K562 (cell line): ENCODE measurements around the gene DIAPH1. TPM values are rescaled to one million over a fixed set of nuclear protein-coding genes. Genes with fewer than 3 reads are reported as not detected.

Experiments
- CTBP1 ChIP-seq: fragments of 450-650 bp; IDR thresholded peaks from 2 replicates; pipeline ENCODE4 v1.6.1; 2016; ENCODE audit warnings: borderline replicate concordance
- NRF1 ChIP-seq, 2 experiments: fragments of 450-650 bp; IDR thresholded peaks in 1 of 2; conservative IDR thresholded peaks in 1 of 2; 2 replicates each; pipeline ENCODE4 v1.6.1; 2014; ENCODE audit warnings: mild to moderate bottlenecking in 2 of 2
- SAP30 ChIP-seq: fragments of 200-600 bp; sonication (generic); IDR thresholded peaks from 2 replicates; pipeline ENCODE4 v1.6.1; 2012; ENCODE audit warnings: borderline replicate concordance, low read depth, mild to moderate bottlenecking, moderate library complexity, low read length, control low read depth, inconsistent platforms; ENCODE audit not compliant: insufficient read depth, poor library complexity, severe bottlenecking
- TEAD4 ChIP-seq, 2 experiments: sonication (generic) in 1 of 2; formaldehyde crosslinking in 1 of 2; IDR thresholded peaks; 2 replicates each; pipeline versions ENCODE4 v1.6.1 to v1.8.0; 2012 to 2022; ENCODE audit warnings: borderline replicate concordance in 1 of 2, inconsistent platforms in 1 of 2, low read length in 1 of 2, mild to moderate bottlenecking in 1 of 2, missing genetic modification reagents in 1 of 2
- TRIM24 ChIP-seq, 2 experiments: fragments of 450-650 bp; IDR thresholded peaks; 2 replicates each; pipeline ENCODE4 v1.6.1; 2016
- ZNF174 ChIP-seq: fragments of 250-450 bp; sonication (Bioruptor Pico); IDR thresholded peaks from 2 replicates; pipeline ENCODE4 v1.4.0; 2020; ENCODE audit warnings: mild to moderate bottlenecking
- polyA plus RNA-seq, 8 experiments: library from polyadenylated mRNA; depleted of rRNA in 4 of 8; stranded (reverse) in 5 of 8; unstranded in 3 of 8; fragments of >200 nt; fragmentation: Nextera tagmentation in 2 of 8; fragmentation: Illumina TruSeq in 1 of 8; extraction: Ambion mirVana in 2 of 8; extraction: Trizol in 1 of 8; gene quantifications; 2 replicates each; pipeline versions ENCODE4 v1.2.1 to v1.2.3, GENCODE V29; 2011 to 2014; ENCODE audit warnings: inconsistent platforms in 1 of 8, missing spikeins in 1 of 8
- total RNA-seq, 7 experiments: library from RNA; depleted of rRNA in 6 of 7; stranded (reverse); fragments of >200 nt in 6 of 7; fragmentation: Illumina TruSeq in 2 of 7; extraction: Trizol in 2 of 7; gene quantifications; 2 replicates each; pipeline versions ENCODE4 v1.2.1 to v1.2.3, GENCODE V29; 2011 to 2021; ENCODE audit warnings: low replicate concordance in 1 of 7
- TF ChIP-seq, protein P1 (sequence below): sonication (generic); formaldehyde crosslinking; IDR thresholded peaks from 2 replicates; pipeline ENCODE4 v1.8.0; 2023; ENCODE audit warnings: mild to moderate bottlenecking, missing genetic modification reagents
- TF ChIP-seq, protein P2 (sequence below), 2 experiments: fragments of 450-650 bp; conservative IDR thresholded peaks; 2 replicates each; pipeline ENCODE4 v1.6.1; 2017; ENCODE audit warnings: mild to moderate bottlenecking in 2 of 2, moderate library complexity in 2 of 2

DIAPH1 gene
- total and polyA plus RNA-seq, 9 of the 15 experiments (the other 6 are each of a cell fraction or from before 2014, with no cell fraction given) = 60.8 to 328 (median 97.8) TPM

DNA sequence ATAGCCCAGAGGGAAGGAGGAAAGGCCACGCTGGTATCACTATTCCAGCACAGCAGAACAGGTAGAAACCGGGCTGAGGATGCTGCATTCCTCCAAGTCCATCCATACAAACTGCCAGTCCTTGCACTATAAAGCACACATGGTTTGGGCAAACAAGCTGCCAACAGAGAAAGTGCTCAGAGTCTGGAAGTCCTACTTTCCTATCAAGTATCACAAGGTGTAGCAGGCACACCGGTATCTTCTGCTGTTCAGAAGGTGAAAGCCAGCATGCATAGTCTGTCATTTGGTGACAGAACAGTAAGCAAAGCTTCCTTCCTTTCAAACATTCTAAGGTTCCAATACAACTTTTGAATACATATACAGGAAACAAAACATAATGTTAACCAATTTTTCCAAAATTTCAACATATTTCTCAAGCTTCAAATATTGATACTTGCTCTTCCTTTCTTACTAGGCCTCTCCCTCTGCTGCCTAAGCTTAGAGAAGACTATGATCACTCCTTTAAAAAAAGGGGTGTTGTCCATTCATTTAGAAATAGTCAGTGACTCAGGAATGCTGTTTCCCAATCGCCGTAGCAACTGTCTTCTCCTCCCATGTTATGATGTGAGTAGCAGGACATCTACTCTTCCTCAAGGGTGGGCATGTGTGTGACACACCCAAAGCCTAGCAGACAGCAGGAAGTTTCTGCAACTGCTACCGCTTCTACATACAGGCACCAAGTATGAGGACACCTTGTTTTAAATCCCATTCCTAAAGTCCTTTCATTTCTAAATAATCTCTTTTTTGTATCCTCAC, 14.7 kb downstream of the DIAPH1 start (continued):
- TF ChIP-seq, protein P1, sequence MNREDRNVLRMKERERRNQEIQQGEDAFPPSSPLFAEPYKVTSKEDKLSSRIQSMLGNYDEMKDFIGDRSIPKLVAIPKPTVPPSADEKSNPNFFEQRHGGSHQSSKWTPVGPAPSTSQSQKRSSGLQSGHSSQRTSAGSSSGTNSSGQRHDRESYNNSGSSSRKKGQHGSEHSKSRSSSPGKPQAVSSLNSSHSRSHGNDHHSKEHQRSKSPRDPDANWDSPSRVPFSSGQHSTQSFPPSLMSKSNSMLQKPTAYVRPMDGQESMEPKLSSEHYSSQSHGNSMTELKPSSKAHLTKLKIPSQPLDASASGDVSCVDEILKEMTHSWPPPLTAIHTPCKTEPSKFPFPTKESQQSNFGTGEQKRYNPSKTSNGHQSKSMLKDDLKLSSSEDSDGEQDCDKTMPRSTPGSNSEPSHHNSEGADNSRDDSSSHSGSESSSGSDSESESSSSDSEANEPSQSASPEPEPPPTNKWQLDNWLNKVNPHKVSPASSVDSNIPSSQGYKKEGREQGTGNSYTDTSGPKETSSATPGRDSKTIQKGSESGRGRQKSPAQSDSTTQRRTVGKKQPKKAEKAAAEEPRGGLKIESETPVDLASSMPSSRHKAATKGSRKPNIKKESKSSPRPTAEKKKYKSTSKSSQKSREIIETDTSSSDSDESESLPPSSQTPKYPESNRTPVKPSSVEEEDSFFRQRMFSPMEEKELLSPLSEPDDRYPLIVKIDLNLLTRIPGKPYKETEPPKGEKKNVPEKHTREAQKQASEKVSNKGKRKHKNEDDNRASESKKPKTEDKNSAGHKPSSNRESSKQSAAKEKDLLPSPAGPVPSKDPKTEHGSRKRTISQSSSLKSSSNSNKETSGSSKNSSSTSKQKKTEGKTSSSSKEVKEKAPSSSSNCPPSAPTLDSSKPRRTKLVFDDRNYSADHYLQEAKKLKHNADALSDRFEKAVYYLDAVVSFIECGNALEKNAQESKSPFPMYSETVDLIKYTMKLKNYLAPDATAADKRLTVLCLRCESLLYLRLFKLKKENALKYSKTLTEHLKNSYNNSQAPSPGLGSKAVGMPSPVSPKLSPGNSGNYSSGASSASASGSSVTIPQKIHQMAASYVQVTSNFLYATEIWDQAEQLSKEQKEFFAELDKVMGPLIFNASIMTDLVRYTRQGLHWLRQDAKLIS = 0 out of 2 replicates have a peak, but pooled peaks have one; percentile 47
- TF ChIP-seq, protein P2, sequence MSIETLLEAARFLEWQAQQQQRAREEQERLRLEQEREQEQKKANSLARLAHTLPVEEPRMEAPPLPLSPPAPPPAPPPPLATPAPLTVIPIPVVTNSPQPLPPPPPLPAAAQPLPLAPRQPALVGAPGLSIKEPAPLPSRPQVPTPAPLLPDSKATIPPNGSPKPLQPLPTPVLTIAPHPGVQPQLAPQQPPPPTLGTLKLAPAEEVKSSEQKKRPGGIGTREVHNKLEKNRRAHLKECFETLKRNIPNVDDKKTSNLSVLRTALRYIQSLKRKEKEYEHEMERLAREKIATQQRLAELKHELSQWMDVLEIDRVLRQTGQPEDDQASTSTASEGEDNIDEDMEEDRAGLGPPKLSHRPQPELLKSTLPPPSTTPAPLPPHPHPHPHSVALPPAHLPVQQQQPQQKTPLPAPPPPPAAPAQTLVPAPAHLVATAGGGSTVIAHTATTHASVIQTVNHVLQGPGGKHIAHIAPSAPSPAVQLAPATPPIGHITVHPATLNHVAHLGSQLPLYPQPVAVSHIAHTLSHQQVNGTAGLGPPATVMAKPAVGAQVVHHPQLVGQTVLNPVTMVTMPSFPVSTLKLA (conservative IDR thresholded peaks at IDR 0.05) = peak; percentile 56 to 73
- peak; percentile 44 to 56; a peak in 3 of 4 replicates for TF ChIP-seq NRF1 (conservative IDR thresholded peaks at IDR 0.05 in 1 of 2, IDR thresholded peaks at IDR 0.05 in 1 of 2)
- peak; percentile 77 for TF ChIP-seq TEAD4 (IDR thresholded peaks at IDR 0.05; ENCODE audit: low read length)
- TF ChIP-seq TEAD4 (CRISPR knock-in tag; IDR thresholded peaks at IDR 0.05; ENCODE audit: borderline replicate concordance) = no peak
- TF ChIP-seq ZNF174 (CRISPR knock-in tag) = no peak
- no peak for TF ChIP-seq SAP30
- TF ChIP-seq TRIM24 (IDR thresholded peaks at IDR 0.05) = peak in 1 of 2 experiments; percentile 61; a peak in 1 of 4 replicates
- TF ChIP-seq CTBP1 = peak; percentile 64; the same call in 1 of the 2 replicates
